Fibroblast of lung (primary cell): ENCODE data around the gene ZBTB39. TPM values are rescaled to one million over a fixed set of nuclear protein-coding genes. Genes with fewer than 3 reads are reported as not detected.

Source experiments
- DNase-seq, 2 donors: peaks; one replicate each; pipeline versions ENCODE4 v3.0.0 to v3.0.0-alpha.2; 2010; ENCODE audit warnings: low read depth in 2 of 2
- H2AFZ ChIP-seq: 2 replicates; pipeline ENCODE4 v1.5.1; 2012; ENCODE audit warnings: low read length, control low read depth, inconsistent platforms
- H3K27ac ChIP-seq: 2 replicates; pipeline ENCODE4 v1.5.1; 2011; ENCODE audit warnings: low read length, control low read depth; ENCODE audit not compliant: insufficient read depth
- H3K27me3 ChIP-seq: 2 replicates; pipeline ENCODE4 v1.5.1; 2011; ENCODE audit warnings: mild to moderate bottlenecking, low read length; ENCODE audit not compliant: control insufficient read depth, insufficient read depth
- H3K36me3 ChIP-seq: 2 replicates; pipeline ENCODE4 v1.5.1; 2011; ENCODE audit warnings: low read length; ENCODE audit not compliant: control insufficient read depth, insufficient read depth
- H3K4me1 ChIP-seq: 2 replicates; pipeline ENCODE4 v1.5.1; 2011; ENCODE audit warnings: low read length; ENCODE audit not compliant: control insufficient read depth, insufficient read depth; ENCODE audit errors: extremely low read depth
- H3K4me2 ChIP-seq: 2 replicates; pipeline ENCODE4 v1.5.1; 2011; ENCODE audit warnings: low read length, control low read depth; ENCODE audit not compliant: insufficient read depth; ENCODE audit errors: extremely low read depth
- H3K4me3 ChIP-seq, 4 experiments: fragments of 200-600 bp in 1 of 4; sonication (generic) in 1 of 4; replicated peaks in 1 of 4; 2 replicates each; pipeline ENCODE4 v1.5.1; 2011 to 2016; ENCODE audit warnings: low read length in 4 of 4, low read depth in 3 of 4, mild to moderate bottlenecking in 3 of 4, control low read depth in 2 of 4, inconsistent platforms in 1 of 4, mixed read lengths in 1 of 4; ENCODE audit not compliant: insufficient read depth in 1 of 4; ENCODE audit errors: control extremely low read depth in 1 of 4
- H3K79me2 ChIP-seq: 2 replicates; pipeline ENCODE4 v1.5.1; 2012; ENCODE audit warnings: mild to moderate bottlenecking, low read length, inconsistent platforms; ENCODE audit not compliant: control insufficient read depth, insufficient read depth
- H3K9ac ChIP-seq: 2 replicates; pipeline ENCODE4 v1.5.1; 2011; ENCODE audit warnings: mild to moderate bottlenecking, low read length, control low read depth; ENCODE audit not compliant: insufficient read depth
- H3K9me3 ChIP-seq: 2 replicates; pipeline ENCODE4 v1.5.1; 2012; ENCODE audit warnings: low read depth, low read length; ENCODE audit not compliant: control insufficient read depth, insufficient read depth
- H4K20me1 ChIP-seq: 2 replicates; pipeline ENCODE4 v1.5.1; 2011; ENCODE audit warnings: low read length; ENCODE audit not compliant: control insufficient read depth, insufficient read depth; ENCODE audit errors: extremely low read depth
- EZH2 ChIP-seq: IDR thresholded peaks from 2 replicates; pipeline ENCODE4 v1.5.1; 2012; ENCODE audit warnings: low read length, control low read depth, mild to moderate bottlenecking; ENCODE audit errors: missing control alignments
- polyA plus RNA-seq, 2 donors: library from polyadenylated mRNA; depleted of rRNA in 1 of 2; stranded (reverse) in 1 of 2; unstranded in 1 of 2; fragments of >200 nt; gene quantifications; 2 replicates each; pipeline ENCODE4 v1.2.1, GENCODE V29; 2011 to 2012; ENCODE audit warnings: missing spikeins in 1 of 2
- total RNA-seq: library from RNA; depleted of rRNA; stranded (reverse); fragments of >200 nt; gene quantifications from 2 replicates; pipeline ENCODE4 v1.2.1, GENCODE V29; 2014
- TF ChIP-seq, protein P1 (sequence below), 2 donors: IDR thresholded peaks in 1 of 2; conservative IDR thresholded peaks in 1 of 2; 1 replicate in 1 of 2; 2 replicates in 1 of 2; pipeline ENCODE4 v1.5.1; 2011 to 2012; ENCODE audit warnings: low read length in 2 of 2, control low read depth in 1 of 2, inconsistent platforms in 1 of 2, low read depth in 1 of 2, mild to moderate bottlenecking in 1 of 2

The ZBTB39 gene
- total and polyA plus RNA-seq, 2 donors (not counting 1 experiment from before 2014, with no cell fraction given), result 3.2 to 3.8 TPM

DNA sequence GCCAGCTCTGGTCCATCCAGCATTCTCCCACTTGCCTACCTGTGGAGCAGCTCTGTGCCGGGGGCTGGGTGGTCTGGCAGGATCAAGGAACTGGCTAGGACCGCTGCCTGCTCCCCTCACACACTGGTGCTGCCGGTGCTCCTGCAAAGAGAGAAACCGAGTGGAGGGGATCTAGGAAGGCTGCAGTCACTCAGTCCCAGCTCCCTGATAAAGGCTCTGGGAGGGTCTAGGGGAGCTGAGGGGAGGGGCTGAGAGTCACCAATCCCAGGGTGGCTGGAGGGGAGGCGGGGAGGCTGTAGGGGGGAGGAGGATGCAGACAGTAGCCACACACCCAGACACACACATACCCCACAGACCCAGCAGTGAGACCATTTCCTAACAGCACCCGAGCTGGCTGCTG is 10.0 kb upstream of the ZBTB39 start, which contains the start of gene TAC3:
Gene TAC3 (minus strand): TSS at position 182 of the 400 bp plus-strand sequence. CDS start 732 bp downstream, outside the sequence.
- Histone ChIP-seq H3K27ac (no peak within 1 kb of the TSS), H2AFZ (no peak within 1 kb of the TSS), H3K4me2 (no peak within 1 kb of the TSS), H3K27me3 (peaks cover 40% of the 10 kb centered on the region), H3K4me1 (no peaks in the 10 kb centered on the region), H4K20me1 (no peaks in the 10 kb centered on the region), H3K9me3 (no peaks in the 10 kb centered on the region), H3K9ac (no peak within 1 kb of the TSS), H3K4me3 (no peak within 1 kb of the TSS), H3K36me3 (no peaks in the 10 kb centered on the region), H3K79me2 (no peaks in the 10 kb centered on the region)
- TF ChIP-seq EZH2, result no peak
- TF ChIP-seq, protein P1, sequence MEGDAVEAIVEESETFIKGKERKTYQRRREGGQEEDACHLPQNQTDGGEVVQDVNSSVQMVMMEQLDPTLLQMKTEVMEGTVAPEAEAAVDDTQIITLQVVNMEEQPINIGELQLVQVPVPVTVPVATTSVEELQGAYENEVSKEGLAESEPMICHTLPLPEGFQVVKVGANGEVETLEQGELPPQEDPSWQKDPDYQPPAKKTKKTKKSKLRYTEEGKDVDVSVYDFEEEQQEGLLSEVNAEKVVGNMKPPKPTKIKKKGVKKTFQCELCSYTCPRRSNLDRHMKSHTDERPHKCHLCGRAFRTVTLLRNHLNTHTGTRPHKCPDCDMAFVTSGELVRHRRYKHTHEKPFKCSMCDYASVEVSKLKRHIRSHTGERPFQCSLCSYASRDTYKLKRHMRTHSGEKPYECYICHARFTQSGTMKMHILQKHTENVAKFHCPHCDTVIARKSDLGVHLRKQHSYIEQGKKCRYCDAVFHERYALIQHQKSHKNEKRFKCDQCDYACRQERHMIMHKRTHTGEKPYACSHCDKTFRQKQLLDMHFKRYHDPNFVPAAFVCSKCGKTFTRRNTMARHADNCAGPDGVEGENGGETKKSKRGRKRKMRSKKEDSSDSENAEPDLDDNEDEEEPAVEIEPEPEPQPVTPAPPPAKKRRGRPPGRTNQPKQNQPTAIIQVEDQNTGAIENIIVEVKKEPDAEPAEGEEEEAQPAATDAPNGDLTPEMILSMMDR (conservative IDR thresholded peaks at IDR 0.05 in 1 of 2, IDR thresholded peaks at IDR 0.05 in 1 of 2; ENCODE audit: low read depth in 1 of 2, low read length in 2 of 2), result no peak
- no peak for DNase-seq

DNA sequence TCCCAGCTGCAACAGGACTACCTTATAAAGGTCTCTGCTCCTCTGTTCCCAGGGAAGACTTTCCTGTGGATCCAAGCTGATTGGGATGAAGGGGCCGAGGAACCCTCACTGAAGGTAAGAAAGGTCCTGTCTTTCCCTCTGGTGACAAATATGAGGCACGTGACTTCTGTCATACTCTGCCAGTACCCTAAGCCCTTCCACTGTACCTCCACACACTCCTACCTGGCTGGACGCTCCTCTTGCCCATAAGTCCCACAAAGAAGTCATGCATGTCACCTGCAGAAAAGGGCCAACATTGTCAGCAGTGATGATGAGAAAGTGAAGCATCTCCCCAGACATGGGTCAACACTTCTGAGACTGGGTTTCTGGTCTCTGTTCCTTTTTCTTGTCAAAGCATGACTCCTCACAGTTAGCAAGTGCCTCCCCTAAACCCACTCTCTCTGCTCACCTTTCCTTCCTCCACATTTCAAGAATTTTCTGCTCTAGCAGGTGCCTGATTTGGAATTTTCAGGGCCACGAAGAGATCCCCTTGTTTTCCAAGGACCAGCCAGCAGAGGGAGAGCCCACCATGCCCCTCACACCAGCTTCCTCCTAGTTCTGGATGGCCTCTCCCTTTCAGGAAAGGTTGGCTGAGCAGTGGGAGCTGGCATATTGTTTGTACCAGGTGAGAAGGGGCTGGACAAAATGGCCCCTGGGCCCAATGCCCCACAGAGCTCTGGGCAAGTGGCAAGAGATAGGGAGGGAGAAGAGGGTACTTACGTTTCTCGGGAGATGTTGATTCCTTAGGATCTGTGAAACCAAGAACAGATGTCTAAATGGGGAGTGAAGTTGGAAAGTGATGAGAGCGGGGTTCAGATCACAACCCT is 6.5 kb upstream of the ZBTB39 start:
- no peaks in the 10 kb centered on the region for H3K36me3 ChIP-seq
- DNase-seq, result no peak
- no peak overlapping the region for H3K9ac ChIP-seq
- H4K20me1 ChIP-seq, result no peaks in the 10 kb centered on the region
- no peak overlapping the region for H3K4me3 ChIP-seq
- H3K9me3 ChIP-seq, result no peaks in the 10 kb centered on the region
- no peaks in the 10 kb centered on the region for H3K79me2 ChIP-seq
- no peak for TF ChIP-seq EZH2
- TF ChIP-seq, protein P1 (conservative IDR thresholded peaks at IDR 0.05 in 1 of 2, IDR thresholded peaks at IDR 0.05 in 1 of 2; ENCODE audit: low read depth in 1 of 2, low read length in 2 of 2), result no peak
- peaks cover 40% of the 10 kb centered on the region for H3K27me3 ChIP-seq
- peaks cover 7% of the 10 kb centered on the region for H3K4me1 ChIP-seq
- H3K27ac ChIP-seq, result no peak overlapping the region
- no peak overlapping the region for H2AFZ ChIP-seq
- no peak overlapping the region for H3K4me2 ChIP-seq

DNA sequence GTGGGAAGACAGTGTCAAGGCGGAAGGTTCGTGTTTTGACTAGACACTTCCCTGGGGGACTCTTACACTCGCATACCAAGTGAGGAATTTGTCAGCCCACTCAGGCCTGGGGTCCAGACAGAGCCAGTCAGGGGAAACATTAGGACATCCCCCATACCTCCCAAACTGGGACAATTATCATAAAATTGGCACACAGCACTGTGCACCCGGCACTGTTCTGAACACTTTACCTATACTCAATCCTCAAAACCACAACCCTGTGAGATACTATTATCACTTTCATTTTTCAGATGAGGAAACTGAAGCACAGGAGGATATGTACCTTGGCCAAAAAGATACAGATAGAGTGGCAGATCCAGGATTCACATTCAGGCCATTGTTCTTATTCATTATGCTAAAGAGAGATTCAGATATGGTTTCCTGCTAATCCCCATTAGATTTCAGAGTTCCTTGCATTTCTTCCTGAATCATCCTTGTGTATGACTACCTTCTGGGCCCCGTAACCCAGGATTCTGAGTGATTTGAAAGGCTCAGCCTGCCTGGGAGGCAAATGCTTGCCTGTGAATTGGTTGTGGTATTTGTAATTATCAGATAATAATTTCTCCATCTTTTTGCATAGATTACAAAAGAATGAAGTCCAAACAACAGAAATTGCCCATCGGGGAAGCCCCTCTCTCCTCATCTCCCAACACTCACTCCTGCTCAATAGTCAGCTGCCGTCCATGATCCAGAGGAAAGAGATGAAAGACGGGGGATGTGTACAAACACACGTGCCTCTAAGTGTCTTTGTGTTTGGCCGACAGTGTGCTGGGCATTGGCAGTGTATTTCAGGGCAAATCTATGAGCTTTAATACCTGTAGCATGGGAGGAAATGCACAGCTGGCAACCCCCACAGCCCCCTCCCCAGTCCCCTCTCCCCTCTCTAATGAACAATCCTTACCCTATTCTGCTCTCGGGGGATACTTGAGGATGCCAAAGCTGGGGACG is 5.4 kb upstream of the ZBTB39 start:
- TF ChIP-seq, protein P1 (conservative IDR thresholded peaks at IDR 0.05 in 1 of 2, IDR thresholded peaks at IDR 0.05 in 1 of 2; ENCODE audit: low read depth in 1 of 2, low read length in 2 of 2), result no peak
- TF ChIP-seq EZH2, result no peak
- Histone ChIP-seq H3K4me3 (no peak overlapping the region), H3K4me1 (peaks cover 7% of the 10 kb centered on the region), H4K20me1 (no peaks in the 10 kb centered on the region), H3K27me3 (peaks cover 40% of the 10 kb centered on the region), H3K36me3 (no peaks in the 10 kb centered on the region), H3K9ac (no peak overlapping the region), H3K27ac (no peak overlapping the region), H2AFZ (no peak overlapping the region), H3K4me2 (no peak overlapping the region), H3K9me3 (no peaks in the 10 kb centered on the region), H3K79me2 (no peaks in the 10 kb centered on the region)
- DNase-seq, result no peak
